ENCODE measurements around the gene LRRC61. TPM values are rescaled to one million over a fixed set of nuclear protein-coding genes. Genes with fewer than 3 reads are reported as not detected.

The LRRC61 gene
- total RNA-seq, 2 donors from 2014 or later: 9.7 to 9.8 TPM

DNA sequence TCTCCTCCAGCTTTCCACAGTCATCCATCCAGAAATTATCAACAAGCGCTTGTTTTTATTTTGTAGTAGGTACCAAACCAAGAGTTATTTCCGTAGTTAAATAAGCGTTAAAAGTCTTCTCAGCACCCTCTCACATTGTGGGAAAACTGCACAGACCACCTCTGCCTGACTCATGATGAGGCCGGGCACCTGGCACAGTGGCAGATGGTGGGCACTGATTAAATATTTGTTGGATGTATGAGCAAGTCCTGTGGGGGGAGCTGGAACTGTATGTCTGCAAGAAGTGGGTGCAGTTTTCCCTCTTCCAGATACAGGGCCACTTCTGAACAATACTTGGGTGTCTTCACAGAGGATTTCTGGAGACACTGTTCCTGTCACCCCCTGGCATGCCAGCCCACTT is 40.2 kb downstream of the LRRC61 start:
- TF ChIP-seq, protein P1, sequence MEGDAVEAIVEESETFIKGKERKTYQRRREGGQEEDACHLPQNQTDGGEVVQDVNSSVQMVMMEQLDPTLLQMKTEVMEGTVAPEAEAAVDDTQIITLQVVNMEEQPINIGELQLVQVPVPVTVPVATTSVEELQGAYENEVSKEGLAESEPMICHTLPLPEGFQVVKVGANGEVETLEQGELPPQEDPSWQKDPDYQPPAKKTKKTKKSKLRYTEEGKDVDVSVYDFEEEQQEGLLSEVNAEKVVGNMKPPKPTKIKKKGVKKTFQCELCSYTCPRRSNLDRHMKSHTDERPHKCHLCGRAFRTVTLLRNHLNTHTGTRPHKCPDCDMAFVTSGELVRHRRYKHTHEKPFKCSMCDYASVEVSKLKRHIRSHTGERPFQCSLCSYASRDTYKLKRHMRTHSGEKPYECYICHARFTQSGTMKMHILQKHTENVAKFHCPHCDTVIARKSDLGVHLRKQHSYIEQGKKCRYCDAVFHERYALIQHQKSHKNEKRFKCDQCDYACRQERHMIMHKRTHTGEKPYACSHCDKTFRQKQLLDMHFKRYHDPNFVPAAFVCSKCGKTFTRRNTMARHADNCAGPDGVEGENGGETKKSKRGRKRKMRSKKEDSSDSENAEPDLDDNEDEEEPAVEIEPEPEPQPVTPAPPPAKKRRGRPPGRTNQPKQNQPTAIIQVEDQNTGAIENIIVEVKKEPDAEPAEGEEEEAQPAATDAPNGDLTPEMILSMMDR (IDR thresholded peaks at IDR 0.05): no peak
- Histone ChIP-seq H3K27me3 (no peaks in the 10 kb centered on the region), H3K9me3 (no peaks in the 10 kb centered on the region), H3K27ac (no peak overlapping the region), H3K4me1 (peaks cover 0 to 14% of the 10 kb centered on the region in 2 donors), H3K4me3 (no peak overlapping the region), H3K36me3 (no peaks in the 10 kb centered on the region)
- no peak for DNase-seq (ENCODE audit: low spot score)

DNA sequence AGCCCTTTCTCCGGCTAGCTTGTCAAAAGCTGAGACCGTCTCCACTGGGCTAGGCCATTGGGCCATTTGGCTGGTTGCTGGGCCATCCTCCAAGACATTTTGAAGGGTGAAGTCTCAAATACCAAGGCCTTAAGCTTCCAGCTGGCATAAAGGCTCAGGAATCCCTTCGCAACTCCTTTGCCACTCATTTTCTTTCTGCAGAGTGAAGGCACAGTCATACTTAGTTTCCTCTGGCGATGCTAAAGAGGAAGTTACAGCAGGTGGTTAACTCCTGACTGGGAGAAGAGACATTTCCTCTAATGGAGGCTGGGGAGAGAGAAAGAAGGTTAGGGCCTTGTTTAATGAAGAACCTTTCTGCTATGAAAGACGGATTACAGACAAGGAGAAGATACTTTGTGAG is 40.7 kb downstream of the LRRC61 start:
- DNase-seq (ENCODE audit: low spot score): no peak
- Histone ChIP-seq H3K27me3 (no peaks in the 10 kb centered on the region), H3K36me3 (no peaks in the 10 kb centered on the region), H3K4me3 (no peak overlapping the region), H3K4me1 (peaks cover 0 to 14% of the 10 kb centered on the region in 2 donors), H3K9me3 (no peaks in the 10 kb centered on the region), H3K27ac (no peak overlapping the region)
- TF ChIP-seq, protein P1 (IDR thresholded peaks at IDR 0.05): no peak

DNA sequence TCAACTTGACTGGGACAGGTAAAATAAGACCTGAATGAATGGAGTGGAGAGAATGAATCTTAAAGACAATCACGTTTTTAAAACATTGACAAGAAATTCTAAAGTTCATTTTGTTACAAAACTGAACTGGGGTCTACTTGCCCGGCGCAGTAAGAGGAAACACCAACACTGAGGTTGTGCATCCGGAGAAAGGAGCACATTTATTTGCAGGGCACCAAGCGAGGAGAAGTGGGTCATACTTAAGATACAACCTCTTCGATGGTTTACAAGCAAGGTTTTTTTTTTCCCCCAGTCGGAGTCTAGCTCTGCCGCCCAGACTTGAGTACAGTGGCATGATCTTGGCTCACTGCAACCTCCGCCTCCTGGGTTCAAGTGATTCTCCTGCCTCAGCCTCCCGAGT is 42.0 kb downstream of the LRRC61 start:
- no peak overlapping the region for H3K27ac ChIP-seq
- no peaks in the 10 kb centered on the region for H3K27me3 ChIP-seq
- peaks cover 5% of the 10 kb centered on the region for H3K36me3 ChIP-seq
- no peaks in the 10 kb centered on the region for H3K9me3 ChIP-seq
- DNase-seq (ENCODE audit: low spot score): no peak
- H3K4me3 ChIP-seq: no peak overlapping the region
- TF ChIP-seq, protein P1 (IDR thresholded peaks at IDR 0.05): no peak
- peaks cover 0 to 24% of the 10 kb centered on the region in 2 donors for H3K4me1 ChIP-seq

DNA sequence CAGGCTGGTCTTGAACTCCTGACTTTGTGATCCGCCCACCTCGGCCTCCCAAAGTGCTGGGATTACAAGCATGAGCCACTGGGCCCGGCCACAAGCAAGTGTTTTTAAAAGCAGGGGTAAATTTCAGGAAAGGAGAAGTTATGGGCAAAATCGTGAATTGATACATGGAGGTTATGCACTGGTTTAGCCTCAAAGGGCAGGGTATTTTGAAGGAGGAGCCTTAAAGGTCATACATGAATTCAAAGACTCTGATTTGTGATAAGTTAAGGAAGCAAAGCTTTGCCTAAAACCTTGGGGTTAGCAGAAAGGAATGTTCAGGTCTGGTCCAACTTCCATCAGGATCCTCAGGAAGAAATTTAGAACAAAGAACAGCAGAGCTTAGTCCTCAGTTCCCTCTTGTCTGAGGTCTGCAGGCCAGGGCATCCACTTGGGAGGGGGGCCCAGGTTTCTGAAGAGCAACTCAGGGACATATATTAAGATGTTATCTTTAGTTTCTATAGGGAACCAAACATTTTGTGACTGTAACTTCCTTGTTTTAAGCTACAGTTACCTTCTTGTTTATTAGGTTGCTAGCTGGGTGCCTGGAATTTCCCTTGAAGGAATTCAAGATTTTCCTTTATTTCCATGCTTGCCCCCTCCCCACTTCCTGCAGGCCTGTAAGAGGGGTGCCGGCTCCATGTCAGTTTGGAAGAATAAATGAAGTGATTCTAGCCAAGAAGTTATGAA is 42.7 kb downstream of the LRRC61 start:
- Histone ChIP-seq H3K9me3 (no peaks in the 10 kb centered on the region), H3K4me1 (peaks cover 0 to 31% of the 10 kb centered on the region in 2 donors), H3K36me3 (peaks cover 11% of the 10 kb centered on the region), H3K27ac (no peak overlapping the region), H3K4me3 (no peak overlapping the region), H3K27me3 (no peaks in the 10 kb centered on the region)
- no peak for DNase-seq (ENCODE audit: low spot score)
- TF ChIP-seq, protein P1 (IDR thresholded peaks at IDR 0.05): no peak

DNA sequence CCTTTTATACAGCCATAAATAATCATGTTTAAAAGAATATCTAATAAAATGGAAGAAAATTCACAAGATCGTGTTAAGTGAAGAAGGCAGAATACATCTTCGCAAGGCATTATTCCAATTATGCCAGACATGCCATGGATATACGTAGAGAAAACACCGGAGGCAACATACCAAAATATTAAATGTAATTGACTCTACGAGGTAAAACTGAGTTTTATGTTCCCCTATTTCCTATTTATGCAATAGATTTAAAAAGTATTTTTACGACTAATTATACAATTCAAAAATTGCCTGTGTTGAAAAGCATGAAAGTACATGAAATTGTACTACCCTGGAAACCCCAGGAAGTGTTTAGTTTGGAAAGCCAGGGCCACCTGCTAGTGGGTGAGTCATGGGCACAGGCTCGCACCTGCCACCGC is 44.5 kb downstream of the LRRC61 start:
- TF ChIP-seq, protein P1 (IDR thresholded peaks at IDR 0.05): no peak
- DNase-seq (ENCODE audit: low spot score): no peak
- peaks cover 30% of the 10 kb centered on the region for H3K36me3 ChIP-seq
- peak overlapping the region in 1 of 2 donors; percentile 70 for H3K4me3 ChIP-seq
- H3K27me3 ChIP-seq: no peaks in the 10 kb centered on the region
- H3K27ac ChIP-seq: peak overlapping the region; percentile 91 to 98
- peaks cover 0 to 31% of the 10 kb centered on the region in 2 donors for H3K4me1 ChIP-seq
- H3K9me3 ChIP-seq: no peaks in the 10 kb centered on the region

All from right atrium auricular region (tissue), 2 donors.